ENCODE data around the gene PDE11A. TPM values are rescaled to one million over a fixed set of nuclear protein-coding genes. Genes with fewer than 3 reads are reported as not detected.

Gene PDE11A
- total and polyA plus RNA-seq, 2 of the 8 experiments (the other 6 are each of a cell fraction or from before 2014, with no cell fraction given) = 0.19 to 0.23 TPM

- TF ChIP-seq USF2 (IDR thresholded peaks at IDR 0.05; ENCODE audit: low read length) (no peak), POLR2A (IDR thresholded peaks at IDR 0.05; ENCODE audit: control extremely low read depth in 1 of 2, low read depth in 2 of 2, low read length in 2 of 2) (no peak), POLR2AphosphoS5 (IDR thresholded peaks at IDR 0.05; ENCODE audit: low read depth, low read length) (no peak), ASH2L (IDR thresholded peaks at IDR 0.05; ENCODE audit: low read length) (no peak)
Observed at GRCh38 chr2:177603768-177604167, 468.8 kb downstream of the PDE11A start (continued).

Measured in H1 (cell line).